OCI-LY1 (cell line): ENCODE results near the gene CPXM2.

Experiments used
- H2AFZ ChIP-seq: fragments of 200-600 bp; sonication (generic), shearing (Covaris generic); 2 replicates; pipeline ENCODE4 v1.6.0; 2014; ENCODE audit warnings: antibody characterized with exemption, mild to moderate bottlenecking, low read length
- H3F3A ChIP-seq: fragments of 200-600 bp; sonication (generic), shearing (Covaris generic); 2 replicates; pipeline ENCODE4 v1.6.0; 2014; ENCODE audit warnings: mild to moderate bottlenecking, antibody characterized with exemption, low read length, moderate library complexity; ENCODE audit not compliant: insufficient read depth
- H3K27ac ChIP-seq: fragments of 200-600 bp; sonication (generic); 2 replicates; pipeline ENCODE4 v1.5.1; 2014; ENCODE audit warnings: low read length, mixed run types, mild to moderate bottlenecking, low read depth; ENCODE audit not compliant: poor library complexity, severe bottlenecking
- H3K27me3 ChIP-seq: fragments of 200-600 bp; sonication (generic); 2 replicates; pipeline ENCODE4 v1.6.0; 2014; ENCODE audit warnings: antibody characterized with exemption, mild to moderate bottlenecking, low read length, moderate library complexity; ENCODE audit not compliant: insufficient read depth
- H3K36me3 ChIP-seq: fragments of 200-600 bp; sonication (generic); 2 replicates; pipeline ENCODE4 v1.6.1; 2014; ENCODE audit warnings: mild to moderate bottlenecking, antibody characterized with exemption, low read length, moderate library complexity, mixed read lengths; ENCODE audit not compliant: insufficient read depth
- H3K4me1 ChIP-seq: fragments of 200-600 bp; sonication (generic); 2 replicates; pipeline ENCODE4 v1.5.1; 2014; ENCODE audit warnings: mild to moderate bottlenecking, low read length, moderate library complexity; ENCODE audit not compliant: insufficient read depth, severe bottlenecking
- H3K4me2 ChIP-seq: fragments of 200-600 bp; sonication (generic), shearing (Covaris generic); 2 replicates; pipeline ENCODE4 v1.6.1; 2014; ENCODE audit warnings: low read length
- H3K4me3 ChIP-seq: fragments of 200-600 bp; sonication (generic); 2 replicates; pipeline ENCODE4 v1.5.1; 2014; ENCODE audit warnings: low read length, low read depth, mild to moderate bottlenecking, mixed read lengths; ENCODE audit not compliant: poor library complexity, severe bottlenecking
- H3K79me2 ChIP-seq: fragments of 200-600 bp; shearing (Covaris generic); 2 replicates; pipeline ENCODE4 v1.6.1; 2016; ENCODE audit warnings: mixed run types, low read length, mixed read lengths; ENCODE audit not compliant: insufficient read depth
- H3K9ac ChIP-seq: fragments of 200-600 bp; sonication (generic), shearing (Covaris generic); 2 replicates; pipeline ENCODE4 v1.6.1; 2014; ENCODE audit warnings: mild to moderate bottlenecking, low read length, mixed read lengths
- H3K9me2 ChIP-seq: fragments of 200-600 bp; sonication (generic), shearing (Covaris generic); 2 replicates; pipeline ENCODE4 v1.6.1; 2014; ENCODE audit warnings: low read depth, mild to moderate bottlenecking, low read length, mixed read lengths
- H3K9me3 ChIP-seq: fragments of 200-600 bp; shearing (Covaris generic); 2 replicates; pipeline ENCODE4 v1.6.1; 2014; ENCODE audit warnings: low read length, mixed read lengths
- H4K20me1 ChIP-seq: fragments of 200-600 bp; sonication (generic), shearing (Covaris generic); 2 replicates; pipeline ENCODE4 v1.6.0; 2016; ENCODE audit warnings: mild to moderate bottlenecking, low read length; ENCODE audit not compliant: insufficient read depth
- EZH2 ChIP-seq: fragments of 200-600 bp; sonication (generic), shearing (Covaris generic); IDR thresholded peaks from 2 replicates; pipeline ENCODE4 v1.8.0; 2017; ENCODE audit warnings: borderline replicate concordance, mixed run types, mild to moderate bottlenecking, antibody characterized with exemption, low read length, moderate library complexity, mixed read lengths
- TF ChIP-seq, protein P1 (sequence below): fragments of 200-600 bp; sonication (generic), shearing (Covaris generic); IDR thresholded peaks from 2 replicates; pipeline ENCODE4 v1.5.1; 2017; ENCODE audit warnings: mild to moderate bottlenecking, antibody characterized with exemption, low read length, moderate library complexity, mixed read lengths

The CPXM2 gene

DNA sequence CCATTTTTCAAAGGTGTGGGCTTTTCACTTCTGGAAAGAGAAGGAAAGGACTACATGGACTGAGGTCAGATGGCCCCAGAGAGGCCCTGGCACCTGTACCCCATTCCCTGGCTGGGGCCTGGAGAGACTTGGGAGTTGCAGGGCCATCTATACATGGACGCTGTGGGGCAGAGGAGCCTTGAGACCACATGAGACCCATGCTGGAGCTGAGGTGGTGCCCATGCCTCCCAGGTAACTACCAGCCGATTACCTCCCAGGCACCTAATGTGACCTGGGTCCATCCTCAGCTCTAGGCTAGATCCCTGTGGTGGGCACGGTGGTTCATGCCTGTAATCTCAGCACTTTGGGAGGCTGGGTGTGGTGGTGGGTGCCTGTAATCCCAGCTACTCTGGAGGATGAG is 144.2 kb downstream of the CPXM2 start:
- Histone ChIP-seq H3K4me3 (no peak overlapping the region), H3K4me2 (no peak overlapping the region), H4K20me1 (no peaks in the 10 kb centered on the region), H2AFZ (no peak overlapping the region), H3K4me1 (no peaks in the 10 kb centered on the region), H3K9me3 (no peaks in the 10 kb centered on the region), H3K27me3 (no peaks in the 10 kb centered on the region), H3F3A (no peaks in the 10 kb centered on the region), H3K9me2 (no peaks in the 10 kb centered on the region), H3K79me2 (no peaks in the 10 kb centered on the region), H3K9ac (no peak overlapping the region), H3K27ac (no peak overlapping the region), H3K36me3 (no peaks in the 10 kb centered on the region)
- TF ChIP-seq, protein P1, sequence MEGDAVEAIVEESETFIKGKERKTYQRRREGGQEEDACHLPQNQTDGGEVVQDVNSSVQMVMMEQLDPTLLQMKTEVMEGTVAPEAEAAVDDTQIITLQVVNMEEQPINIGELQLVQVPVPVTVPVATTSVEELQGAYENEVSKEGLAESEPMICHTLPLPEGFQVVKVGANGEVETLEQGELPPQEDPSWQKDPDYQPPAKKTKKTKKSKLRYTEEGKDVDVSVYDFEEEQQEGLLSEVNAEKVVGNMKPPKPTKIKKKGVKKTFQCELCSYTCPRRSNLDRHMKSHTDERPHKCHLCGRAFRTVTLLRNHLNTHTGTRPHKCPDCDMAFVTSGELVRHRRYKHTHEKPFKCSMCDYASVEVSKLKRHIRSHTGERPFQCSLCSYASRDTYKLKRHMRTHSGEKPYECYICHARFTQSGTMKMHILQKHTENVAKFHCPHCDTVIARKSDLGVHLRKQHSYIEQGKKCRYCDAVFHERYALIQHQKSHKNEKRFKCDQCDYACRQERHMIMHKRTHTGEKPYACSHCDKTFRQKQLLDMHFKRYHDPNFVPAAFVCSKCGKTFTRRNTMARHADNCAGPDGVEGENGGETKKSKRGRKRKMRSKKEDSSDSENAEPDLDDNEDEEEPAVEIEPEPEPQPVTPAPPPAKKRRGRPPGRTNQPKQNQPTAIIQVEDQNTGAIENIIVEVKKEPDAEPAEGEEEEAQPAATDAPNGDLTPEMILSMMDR, result no peak
- no peak for TF ChIP-seq EZH2

DNA sequence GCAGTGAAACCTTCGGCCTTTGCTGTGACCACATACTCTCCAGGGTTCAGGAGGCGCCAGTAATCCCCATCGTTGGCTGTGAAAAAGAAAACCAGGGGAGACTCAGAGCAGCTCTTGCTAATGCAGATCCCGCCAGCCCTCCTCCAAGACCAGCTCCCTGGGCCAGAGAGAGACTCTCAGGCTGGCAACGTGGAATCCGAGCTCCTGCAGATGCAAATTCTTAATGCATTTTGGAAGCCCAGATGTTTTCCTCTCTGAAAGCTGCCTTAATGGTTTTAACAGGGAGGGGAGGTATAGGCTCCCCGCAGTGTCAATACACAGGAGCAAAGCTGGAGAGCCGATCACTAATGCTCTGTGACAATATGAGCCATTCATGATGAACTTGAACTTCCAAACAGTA is 144.7 kb downstream of the CPXM2 start:
- Histone ChIP-seq H3K79me2 (no peaks in the 10 kb centered on the region), H3K9ac (no peak overlapping the region), H3K9me3 (no peaks in the 10 kb centered on the region), H4K20me1 (no peaks in the 10 kb centered on the region), H3K4me3 (no peak overlapping the region), H3K9me2 (no peaks in the 10 kb centered on the region), H3K27me3 (no peaks in the 10 kb centered on the region), H3K36me3 (no peaks in the 10 kb centered on the region), H3K27ac (no peak overlapping the region), H3K4me1 (no peaks in the 10 kb centered on the region), H3F3A (no peaks in the 10 kb centered on the region), H2AFZ (no peak overlapping the region), H3K4me2 (no peak overlapping the region)
- no peak for TF ChIP-seq EZH2
- TF ChIP-seq, protein P1, result no peak

GRCh38 chr10:123746520-123746919 is 145.1 kb downstream of the CPXM2 start:
- Histone ChIP-seq H3K27ac (no peak overlapping the region), H3K79me2 (no peaks in the 10 kb centered on the region), H3K4me1 (no peaks in the 10 kb centered on the region), H3K4me2 (no peak overlapping the region), H2AFZ (no peak overlapping the region), H3K4me3 (no peak overlapping the region), H4K20me1 (no peaks in the 10 kb centered on the region), H3K9ac (no peak overlapping the region), H3K36me3 (no peaks in the 10 kb centered on the region), H3F3A (no peaks in the 10 kb centered on the region), H3K9me3 (no peaks in the 10 kb centered on the region), H3K27me3 (no peaks in the 10 kb centered on the region), H3K9me2 (no peaks in the 10 kb centered on the region)
- TF ChIP-seq EZH2, result no peak
- TF ChIP-seq, protein P1, result no peak
